KMS-11 (cell line): Measurements from ENCODE around the gene PLBD2.

Source experiments
- H2AFZ ChIP-seq: fragments of 200-600 bp; sonication (generic); 2 replicates; pipeline ENCODE4 v1.6.1; 2016; ENCODE audit warnings: antibody characterized with exemption, mixed run types, low read depth
- H3K27ac ChIP-seq: fragments of 200-600 bp; sonication (generic); 2 replicates; pipeline ENCODE4 v1.6.1; 2016; ENCODE audit warnings: mild to moderate bottlenecking, mixed run types
- H3K27me3 ChIP-seq: fragments of 200-600 bp; sonication (generic); 2 replicates; pipeline ENCODE4 v1.6.1; 2017; ENCODE audit warnings: mild to moderate bottlenecking, low read depth, mixed run types, moderate library complexity; ENCODE audit not compliant: insufficient read depth
- H3K36me3 ChIP-seq: fragments of 200-600 bp; sonication (generic); 2 replicates; pipeline ENCODE4 v1.6.1; 2017; ENCODE audit warnings: mild to moderate bottlenecking, mixed run types; ENCODE audit not compliant: insufficient read depth
- H3K4me1 ChIP-seq: fragments of 200-600 bp; sonication (generic); 2 replicates; pipeline ENCODE4 v1.6.1; 2016; ENCODE audit warnings: mild to moderate bottlenecking, low read depth, mixed run types; ENCODE audit not compliant: poor library complexity, severe bottlenecking
- H3K4me2 ChIP-seq: fragments of 200-600 bp; sonication (generic); 2 replicates; pipeline ENCODE4 v1.7.0; 2016; ENCODE audit warnings: mild to moderate bottlenecking, mixed run types
- H3K4me3 ChIP-seq: fragments of 200-600 bp; sonication (generic); IDR thresholded peaks from 2 replicates; pipeline ENCODE4 v1.6.1; 2017; ENCODE audit warnings: low read depth, low read length, mixed read lengths; ENCODE audit not compliant: insufficient read depth
- H3K79me2 ChIP-seq: fragments of 200-600 bp; sonication (generic); 2 replicates; pipeline ENCODE4 v1.6.1; 2016; ENCODE audit warnings: low read depth, mixed run types; ENCODE audit not compliant: insufficient read depth
- H3K9ac ChIP-seq: fragments of 200-600 bp; sonication (generic); 2 replicates; pipeline ENCODE4 v1.6.1; 2016; ENCODE audit warnings: mild to moderate bottlenecking, mixed run types
- H4K20me1 ChIP-seq: fragments of 200-600 bp; sonication (generic); 2 replicates; pipeline ENCODE4 v1.6.1; 2016; ENCODE audit warnings: mild to moderate bottlenecking, mixed run types; ENCODE audit not compliant: insufficient read depth
- TF ChIP-seq, protein P1 (sequence below): fragments of 200-600 bp; sonication (generic); conservative IDR thresholded peaks from 2 replicates; pipeline ENCODE4 v1.6.1; 2017; ENCODE audit warnings: low read depth, mild to moderate bottlenecking, antibody characterized with exemption, low read length, moderate library complexity, mixed read lengths

Gene PLBD2

DNA sequence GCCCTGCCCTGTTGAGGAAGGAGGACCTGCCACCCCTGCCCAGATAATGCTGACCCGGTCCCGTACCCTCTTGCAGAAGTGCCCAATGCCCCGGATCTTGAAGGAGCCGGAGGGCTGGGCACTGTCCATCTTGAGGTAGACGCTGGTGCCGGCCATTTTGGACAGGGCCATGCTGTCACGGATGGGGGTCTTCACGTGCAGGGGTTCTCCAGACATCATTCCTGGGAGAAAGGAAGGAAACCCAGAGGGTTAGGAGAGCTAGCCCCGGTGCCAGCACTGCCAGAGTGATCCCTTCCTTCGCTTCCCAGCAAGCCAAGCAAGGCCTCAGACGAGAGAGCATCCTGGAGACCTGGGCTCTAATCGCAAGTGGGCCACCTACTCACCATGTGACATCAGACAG is 41.1 kb downstream of the PLBD2 start:
- no peaks in the 10 kb centered on the region for H3K36me3 ChIP-seq
- H3K27me3 ChIP-seq = no peaks in the 10 kb centered on the region
- H4K20me1 ChIP-seq = no peaks in the 10 kb centered on the region
- H3K79me2 ChIP-seq = no peaks in the 10 kb centered on the region
- no peaks in the 10 kb centered on the region for H3K4me1 ChIP-seq
- TF ChIP-seq, protein P1, sequence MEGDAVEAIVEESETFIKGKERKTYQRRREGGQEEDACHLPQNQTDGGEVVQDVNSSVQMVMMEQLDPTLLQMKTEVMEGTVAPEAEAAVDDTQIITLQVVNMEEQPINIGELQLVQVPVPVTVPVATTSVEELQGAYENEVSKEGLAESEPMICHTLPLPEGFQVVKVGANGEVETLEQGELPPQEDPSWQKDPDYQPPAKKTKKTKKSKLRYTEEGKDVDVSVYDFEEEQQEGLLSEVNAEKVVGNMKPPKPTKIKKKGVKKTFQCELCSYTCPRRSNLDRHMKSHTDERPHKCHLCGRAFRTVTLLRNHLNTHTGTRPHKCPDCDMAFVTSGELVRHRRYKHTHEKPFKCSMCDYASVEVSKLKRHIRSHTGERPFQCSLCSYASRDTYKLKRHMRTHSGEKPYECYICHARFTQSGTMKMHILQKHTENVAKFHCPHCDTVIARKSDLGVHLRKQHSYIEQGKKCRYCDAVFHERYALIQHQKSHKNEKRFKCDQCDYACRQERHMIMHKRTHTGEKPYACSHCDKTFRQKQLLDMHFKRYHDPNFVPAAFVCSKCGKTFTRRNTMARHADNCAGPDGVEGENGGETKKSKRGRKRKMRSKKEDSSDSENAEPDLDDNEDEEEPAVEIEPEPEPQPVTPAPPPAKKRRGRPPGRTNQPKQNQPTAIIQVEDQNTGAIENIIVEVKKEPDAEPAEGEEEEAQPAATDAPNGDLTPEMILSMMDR = no peak
- no peak overlapping the region for H3K27ac ChIP-seq
- H3K4me2 ChIP-seq = no peak overlapping the region
- H3K4me3 ChIP-seq = no peak overlapping the region
- H2AFZ ChIP-seq = no peak overlapping the region
- no peak overlapping the region for H3K9ac ChIP-seq

DNA sequence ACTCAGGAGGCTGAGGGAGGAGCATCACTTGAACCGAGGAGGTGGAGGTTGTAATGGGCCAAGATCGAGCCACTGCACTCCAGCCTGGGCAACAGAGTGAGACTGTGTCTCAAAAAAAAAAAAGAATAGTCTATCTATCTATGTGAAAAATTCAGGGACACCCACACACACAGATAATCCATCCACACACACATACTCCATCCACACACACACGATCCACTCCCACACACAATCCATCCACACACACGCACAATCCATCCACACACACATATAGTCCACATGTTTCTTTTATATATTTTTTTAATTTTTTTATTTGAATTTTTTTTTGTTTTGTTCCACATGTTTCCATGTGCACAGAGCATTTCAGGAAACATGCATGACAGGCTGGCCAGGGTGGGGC is 42.0 kb downstream of the PLBD2 start:
- H4K20me1 ChIP-seq = no peaks in the 10 kb centered on the region
- no peak overlapping the region for H3K4me2 ChIP-seq
- no peak overlapping the region for H2AFZ ChIP-seq
- TF ChIP-seq, protein P1 = no peak
- H3K9ac ChIP-seq = no peak overlapping the region
- H3K4me3 ChIP-seq = no peak overlapping the region
- H3K36me3 ChIP-seq = no peaks in the 10 kb centered on the region
- no peaks in the 10 kb centered on the region for H3K79me2 ChIP-seq
- H3K27ac ChIP-seq = no peak overlapping the region
- H3K27me3 ChIP-seq = no peaks in the 10 kb centered on the region
- H3K4me1 ChIP-seq = no peaks in the 10 kb centered on the region

DNA sequence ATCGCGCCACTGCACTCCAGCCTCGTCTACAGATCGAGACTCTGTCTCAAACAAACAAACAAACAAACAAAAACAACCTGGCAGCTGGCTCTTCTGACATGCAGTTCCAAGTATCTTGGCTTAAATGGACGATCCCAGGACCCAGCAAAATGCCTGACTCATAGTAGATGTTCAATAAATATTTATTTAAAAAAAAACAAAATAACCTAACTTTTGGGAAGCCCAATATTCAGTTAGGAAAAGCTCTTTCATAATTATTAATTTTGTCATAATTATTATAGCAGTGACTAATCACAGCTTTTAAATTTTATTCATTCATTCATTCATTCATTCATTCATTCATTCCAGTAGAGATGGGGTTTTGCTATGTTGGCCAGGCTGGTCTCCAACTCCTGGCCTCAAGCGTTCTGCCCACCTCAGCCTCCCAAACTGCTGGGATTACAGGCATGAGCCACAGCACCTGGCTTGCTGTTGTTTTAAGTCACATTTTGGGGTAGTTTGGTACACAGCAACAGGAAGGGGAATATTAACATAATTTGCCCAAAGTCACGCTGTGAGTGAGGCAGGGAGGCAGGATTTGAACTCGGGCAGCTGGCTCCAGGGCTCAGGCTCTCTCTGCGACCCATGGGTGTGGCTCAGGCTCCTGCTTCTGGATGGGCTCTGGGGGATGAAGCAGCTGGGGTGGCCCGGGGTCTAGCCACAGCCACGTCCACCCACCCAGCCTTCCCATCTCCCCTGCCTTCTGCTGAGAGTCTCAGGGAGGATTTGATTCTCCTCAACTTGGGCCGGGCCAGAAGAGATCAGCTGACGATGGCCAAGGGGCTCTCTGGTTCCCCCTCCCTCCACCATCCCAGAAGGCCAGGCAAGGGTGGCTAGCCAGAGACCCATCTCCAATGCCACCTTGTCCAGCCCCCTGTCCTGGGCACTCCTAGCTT is 42.9 kb downstream of the PLBD2 start:
- TF ChIP-seq, protein P1 = no peak
- Histone ChIP-seq H3K4me2 (no peak overlapping the region), H2AFZ (no peak overlapping the region), H3K4me3 (no peak overlapping the region), H4K20me1 (no peaks in the 10 kb centered on the region), H3K36me3 (no peaks in the 10 kb centered on the region), H3K9ac (no peak overlapping the region), H3K27ac (no peak overlapping the region), H3K4me1 (no peaks in the 10 kb centered on the region), H3K27me3 (no peaks in the 10 kb centered on the region), H3K79me2 (no peaks in the 10 kb centered on the region)

DNA sequence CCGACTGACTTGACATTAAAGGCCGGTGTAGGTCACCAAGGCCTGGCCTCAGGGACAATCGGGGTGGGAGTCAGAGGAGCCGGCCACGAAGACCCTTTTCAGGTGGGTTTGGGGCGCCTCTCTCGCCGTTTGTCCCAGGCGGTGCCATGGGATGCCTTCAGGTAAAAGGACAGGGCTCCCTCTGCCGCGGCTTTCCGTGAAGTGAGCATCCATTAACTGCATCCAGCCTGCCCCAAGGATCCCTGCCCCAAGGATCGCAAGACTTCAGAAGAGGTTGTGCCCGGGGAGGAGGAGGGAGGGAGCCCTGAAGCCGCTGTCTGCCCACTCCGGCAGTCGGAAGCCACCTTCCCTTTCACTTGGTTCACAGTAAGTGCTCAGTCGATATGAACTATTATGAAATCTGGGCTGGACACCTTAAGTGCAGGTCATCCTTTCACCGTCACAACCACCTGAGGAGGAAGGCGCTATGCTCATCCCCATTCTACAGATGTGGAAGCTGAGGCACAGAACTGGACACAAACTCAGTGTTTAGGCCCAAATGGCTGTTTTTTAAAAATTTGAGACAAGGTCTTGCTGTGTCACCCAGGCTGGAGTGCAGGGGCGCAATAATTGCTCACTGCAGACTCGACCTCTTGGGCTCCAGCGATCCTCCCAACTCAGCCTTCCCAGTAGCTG is 44.3 kb downstream of the PLBD2 start:
- Histone ChIP-seq H3K36me3 (no peaks in the 10 kb centered on the region), H3K9ac (no peak overlapping the region), H3K4me3 (no peak overlapping the region), H3K27me3 (no peaks in the 10 kb centered on the region), H2AFZ (no peak overlapping the region), H3K27ac (no peak overlapping the region), H3K4me1 (no peaks in the 10 kb centered on the region), H4K20me1 (no peaks in the 10 kb centered on the region), H3K4me2 (no peak overlapping the region), H3K79me2 (no peaks in the 10 kb centered on the region)
- TF ChIP-seq, protein P1 = no peak
